Fibroblast of lung (primary cell): ENCODE results near the gene FHOD3.

Experiments
- EZH2 ChIP-seq: IDR thresholded peaks from 2 replicates; pipeline ENCODE4 v1.5.1; 2012; ENCODE audit warnings: low read length, control low read depth, mild to moderate bottlenecking; ENCODE audit errors: missing control alignments
- TF ChIP-seq, protein P1 (sequence below), 2 donors: IDR thresholded peaks in 1 of 2; conservative IDR thresholded peaks in 1 of 2; 1 replicate in 1 of 2; 2 replicates in 1 of 2; pipeline ENCODE4 v1.5.1; 2011 to 2012; ENCODE audit warnings: low read length in 2 of 2, control low read depth in 1 of 2, inconsistent platforms in 1 of 2, low read depth in 1 of 2, mild to moderate bottlenecking in 1 of 2

DNA sequence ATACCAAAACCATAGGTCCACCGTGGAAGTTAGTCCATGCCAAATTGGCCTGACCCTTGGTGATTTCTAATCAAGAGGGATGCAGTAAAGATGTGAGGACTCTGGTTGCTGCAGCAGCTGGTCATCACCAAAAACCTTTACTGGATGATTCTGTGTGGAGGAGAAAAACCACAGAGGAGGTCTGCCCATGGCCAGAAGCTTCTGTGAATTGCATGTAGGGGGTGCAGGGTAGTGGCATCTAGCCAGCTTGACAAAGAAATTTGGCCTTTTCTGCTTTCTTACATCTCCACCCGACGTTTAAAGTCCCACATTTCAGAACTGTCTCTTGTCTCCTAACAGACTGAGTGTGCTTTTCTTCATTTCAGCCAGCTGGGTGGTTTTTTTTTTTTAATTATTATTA is 351.3 kb downstream of the FHOD3 start:
- TF ChIP-seq, protein P1, sequence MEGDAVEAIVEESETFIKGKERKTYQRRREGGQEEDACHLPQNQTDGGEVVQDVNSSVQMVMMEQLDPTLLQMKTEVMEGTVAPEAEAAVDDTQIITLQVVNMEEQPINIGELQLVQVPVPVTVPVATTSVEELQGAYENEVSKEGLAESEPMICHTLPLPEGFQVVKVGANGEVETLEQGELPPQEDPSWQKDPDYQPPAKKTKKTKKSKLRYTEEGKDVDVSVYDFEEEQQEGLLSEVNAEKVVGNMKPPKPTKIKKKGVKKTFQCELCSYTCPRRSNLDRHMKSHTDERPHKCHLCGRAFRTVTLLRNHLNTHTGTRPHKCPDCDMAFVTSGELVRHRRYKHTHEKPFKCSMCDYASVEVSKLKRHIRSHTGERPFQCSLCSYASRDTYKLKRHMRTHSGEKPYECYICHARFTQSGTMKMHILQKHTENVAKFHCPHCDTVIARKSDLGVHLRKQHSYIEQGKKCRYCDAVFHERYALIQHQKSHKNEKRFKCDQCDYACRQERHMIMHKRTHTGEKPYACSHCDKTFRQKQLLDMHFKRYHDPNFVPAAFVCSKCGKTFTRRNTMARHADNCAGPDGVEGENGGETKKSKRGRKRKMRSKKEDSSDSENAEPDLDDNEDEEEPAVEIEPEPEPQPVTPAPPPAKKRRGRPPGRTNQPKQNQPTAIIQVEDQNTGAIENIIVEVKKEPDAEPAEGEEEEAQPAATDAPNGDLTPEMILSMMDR (conservative IDR thresholded peaks at IDR 0.05 in 1 of 2, IDR thresholded peaks at IDR 0.05 in 1 of 2; ENCODE audit: low read depth in 1 of 2, low read length in 2 of 2): no peak
- TF ChIP-seq EZH2: no peak
